ENCODE data around the gene WDFY4. TPM values are rescaled to one million over a fixed set of nuclear protein-coding genes. Genes with fewer than 3 reads are reported as not detected.

WDFY4 gene
- polyA plus RNA-seq, 4 donors, result 1.3 to 2.1 (median 1.7) TPM

GRCh38 chr10:48932831-48933664, 248.4 kb downstream of the WDFY4 start:
- DNase-seq (ENCODE audit: low read depth in 4 of 4, low spot score in 3 of 4), result no peak

GRCh38 chr10:48934672-48935501, 250.2 kb downstream of the WDFY4 start:
- DNase-seq (ENCODE audit: low read depth in 4 of 4, low spot score in 3 of 4), result no peak

- DNase-seq (ENCODE audit: low read depth in 4 of 4, low spot score in 3 of 4), result no peak
Observed at GRCh38 chr10:48935577-48935976, 250.9 kb downstream of the WDFY4 start.

- DNase-seq (ENCODE audit: low read depth in 4 of 4, low spot score in 3 of 4), result no peak
Observed at GRCh38 chr10:48937796-48938195, 253.1 kb downstream of the WDFY4 start.

GRCh38 chr10:48938281-48938680, 253.6 kb downstream of the WDFY4 start:
- DNase-seq (ENCODE audit: low read depth in 4 of 4, low spot score in 3 of 4), result no peak

GRCh38 chr10:48938990-48939536, 254.4 kb downstream of the WDFY4 start:
- no peak for DNase-seq (ENCODE audit: low read depth in 4 of 4, low spot score in 3 of 4)

GRCh38 chr10:48939790-48940325, 255.2 kb downstream of the WDFY4 start, which contains the start of gene LRRC18:
LRRC18 (minus strand) TSS chr10:48939840; CDS start chr10:48914155, 25,685 bp downstream.
- no peak for DNase-seq (ENCODE audit: low read depth in 4 of 4, low spot score in 3 of 4)

- DNase-seq (ENCODE audit: low read depth in 4 of 4, low spot score in 3 of 4), result no peak
Observed at GRCh38 chr10:48940372-48940771, 255.7 kb downstream of the WDFY4 start.

GRCh38 chr10:48940958-48941357, 256.3 kb downstream of the WDFY4 start:
- no peak for DNase-seq (ENCODE audit: low read depth in 4 of 4, low spot score in 3 of 4)

- no peak for DNase-seq (ENCODE audit: low read depth in 4 of 4, low spot score in 3 of 4)
Observed at GRCh38 chr10:48941427-48942075, 256.9 kb downstream of the WDFY4 start.

GRCh38 chr10:48943096-48943495, 258.4 kb downstream of the WDFY4 start:
- no peak for DNase-seq (ENCODE audit: low read depth in 4 of 4, low spot score in 3 of 4)

- no peak for DNase-seq (ENCODE audit: low read depth in 4 of 4, low spot score in 3 of 4)
Observed at GRCh38 chr10:48944171-48944570, 259.5 kb downstream of the WDFY4 start.

- DNase-seq (ENCODE audit: low read depth in 4 of 4, low spot score in 3 of 4), result no peak
Observed at GRCh38 chr10:48945441-48946130, 260.9 kb downstream of the WDFY4 start.

GRCh38 chr10:48946332-48946731, 261.7 kb downstream of the WDFY4 start:
- no peak for DNase-seq (ENCODE audit: low read depth in 4 of 4, low spot score in 3 of 4)

- DNase-seq (ENCODE audit: low read depth in 4 of 4, low spot score in 3 of 4), result no peak
Observed at GRCh38 chr10:48946891-48947500, 262.3 kb downstream of the WDFY4 start.

GRCh38 chr10:48947690-48948469, 263.2 kb downstream of the WDFY4 start:
- no peak for DNase-seq (ENCODE audit: low read depth in 4 of 4, low spot score in 3 of 4)

- no peak for DNase-seq (ENCODE audit: low read depth in 4 of 4, low spot score in 3 of 4)
Observed at GRCh38 chr10:48948470-48949037, 263.9 kb downstream of the WDFY4 start.

- DNase-seq (ENCODE audit: low read depth in 4 of 4, low spot score in 3 of 4), result no peak
Observed at GRCh38 chr10:48951707-48952106, 267.0 kb downstream of the WDFY4 start.
